Astrocyte of the spinal cord (primary cell): ENCODE measurements around the gene IMMP1L.

ENCODE experiments used
- DNase-seq: peaks from one replicate; pipeline ENCODE4 v3.0.0; 2011; ENCODE audit warnings: low read depth, low spot score
- H3K4me3 ChIP-seq: 2 replicates; pipeline ENCODE4 v1.5.1; 2011; ENCODE audit warnings: low read depth, mild to moderate bottlenecking, low read length, moderate library complexity
- in situ Hi-C: cut with HindIII; loops from 2 replicates; pipeline ENCODE4 v1.10.0; 2017; ENCODE audit warnings: low sequenced_read_pairs
- TF ChIP-seq, protein P1 (sequence below): IDR thresholded peaks from 2 replicates; pipeline ENCODE4 v1.5.1; 2012; ENCODE audit warnings: low read depth, mild to moderate bottlenecking, low read length, inconsistent platforms

IMMP1L gene

DNA sequence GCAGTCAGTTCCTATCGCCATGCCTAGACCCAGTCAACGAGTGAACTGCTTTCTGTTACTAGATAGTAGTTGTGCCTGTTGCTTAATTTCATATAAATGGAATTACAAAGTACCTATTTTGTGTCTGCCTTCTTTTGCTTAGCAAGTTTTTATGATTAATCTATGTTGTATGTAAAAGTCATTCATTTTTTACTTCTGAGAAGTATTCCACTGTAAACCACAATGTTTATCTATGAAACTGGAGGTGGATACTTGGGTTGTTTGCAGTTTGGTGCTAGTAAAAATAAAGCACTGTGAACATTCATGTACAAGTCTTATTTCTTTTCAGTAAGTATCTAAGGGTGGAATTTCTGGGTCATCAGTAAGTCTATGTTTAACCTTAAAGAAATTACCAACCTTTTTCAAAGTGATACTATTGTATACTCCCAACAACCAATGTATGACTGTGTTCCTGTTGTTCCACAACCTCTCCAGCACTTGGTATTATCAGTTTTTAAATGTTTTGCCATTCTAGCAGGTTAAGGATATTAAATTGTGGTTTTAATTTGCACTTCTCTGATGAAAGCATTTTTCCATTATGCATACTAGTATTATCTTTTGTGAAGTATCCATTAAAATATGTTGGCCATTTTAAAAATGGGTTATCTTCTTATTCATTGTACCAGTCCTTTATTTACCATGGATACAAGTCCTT lies 71.5 kb downstream of the IMMP1L start:
- in situ Hi-C loops, result no loop called here
- DNase-seq, result peak; percentile 62
- no peak overlapping the region for H3K4me3 ChIP-seq
- TF ChIP-seq, protein P1, sequence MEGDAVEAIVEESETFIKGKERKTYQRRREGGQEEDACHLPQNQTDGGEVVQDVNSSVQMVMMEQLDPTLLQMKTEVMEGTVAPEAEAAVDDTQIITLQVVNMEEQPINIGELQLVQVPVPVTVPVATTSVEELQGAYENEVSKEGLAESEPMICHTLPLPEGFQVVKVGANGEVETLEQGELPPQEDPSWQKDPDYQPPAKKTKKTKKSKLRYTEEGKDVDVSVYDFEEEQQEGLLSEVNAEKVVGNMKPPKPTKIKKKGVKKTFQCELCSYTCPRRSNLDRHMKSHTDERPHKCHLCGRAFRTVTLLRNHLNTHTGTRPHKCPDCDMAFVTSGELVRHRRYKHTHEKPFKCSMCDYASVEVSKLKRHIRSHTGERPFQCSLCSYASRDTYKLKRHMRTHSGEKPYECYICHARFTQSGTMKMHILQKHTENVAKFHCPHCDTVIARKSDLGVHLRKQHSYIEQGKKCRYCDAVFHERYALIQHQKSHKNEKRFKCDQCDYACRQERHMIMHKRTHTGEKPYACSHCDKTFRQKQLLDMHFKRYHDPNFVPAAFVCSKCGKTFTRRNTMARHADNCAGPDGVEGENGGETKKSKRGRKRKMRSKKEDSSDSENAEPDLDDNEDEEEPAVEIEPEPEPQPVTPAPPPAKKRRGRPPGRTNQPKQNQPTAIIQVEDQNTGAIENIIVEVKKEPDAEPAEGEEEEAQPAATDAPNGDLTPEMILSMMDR, result no peak

DNA sequence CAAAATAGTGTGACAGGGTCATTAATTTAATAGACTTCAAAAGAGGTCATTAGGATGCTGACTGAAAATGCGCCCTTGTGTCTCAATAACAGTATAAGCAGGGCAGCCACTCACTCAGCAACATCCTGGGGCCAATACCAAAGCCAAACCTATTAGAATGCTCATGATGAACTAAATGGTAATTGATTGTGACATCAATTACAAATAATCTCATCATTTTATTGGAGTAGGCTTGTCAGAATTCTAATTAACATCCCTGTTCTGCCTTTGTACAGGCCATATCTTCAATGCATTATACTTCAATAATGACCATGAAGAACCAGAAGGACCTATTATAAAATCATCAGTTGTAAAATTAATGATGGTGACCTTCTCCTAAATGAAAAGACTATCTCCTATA lies 75.6 kb downstream of the IMMP1L start:
- no peak overlapping the region for H3K4me3 ChIP-seq
- no peak for DNase-seq
- in situ Hi-C loops, result no loop called here
- TF ChIP-seq, protein P1, result no peak

DNA sequence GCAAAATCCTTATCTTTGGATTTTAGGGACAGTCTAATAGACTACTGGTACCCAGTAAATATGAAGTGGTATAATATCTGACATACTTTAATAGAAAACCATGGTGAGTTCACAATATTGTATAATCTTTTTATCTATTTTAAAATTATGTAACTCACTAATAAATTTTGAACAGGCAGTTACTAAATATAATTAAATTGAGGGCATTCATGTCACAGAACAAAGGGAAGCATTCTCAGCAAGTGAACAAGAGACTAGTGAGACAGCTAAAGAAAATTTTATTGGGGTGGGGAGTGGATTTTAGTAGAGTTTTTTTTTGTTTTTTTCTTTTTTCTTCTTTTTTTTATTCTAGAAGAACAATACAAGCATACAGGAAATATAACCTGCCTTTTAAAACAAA lies 84.8 kb downstream of the IMMP1L start:
- in situ Hi-C loops, result no loop called here
- H3K4me3 ChIP-seq, result no peak overlapping the region
- TF ChIP-seq, protein P1, result no peak
- DNase-seq, result no peak

DNA sequence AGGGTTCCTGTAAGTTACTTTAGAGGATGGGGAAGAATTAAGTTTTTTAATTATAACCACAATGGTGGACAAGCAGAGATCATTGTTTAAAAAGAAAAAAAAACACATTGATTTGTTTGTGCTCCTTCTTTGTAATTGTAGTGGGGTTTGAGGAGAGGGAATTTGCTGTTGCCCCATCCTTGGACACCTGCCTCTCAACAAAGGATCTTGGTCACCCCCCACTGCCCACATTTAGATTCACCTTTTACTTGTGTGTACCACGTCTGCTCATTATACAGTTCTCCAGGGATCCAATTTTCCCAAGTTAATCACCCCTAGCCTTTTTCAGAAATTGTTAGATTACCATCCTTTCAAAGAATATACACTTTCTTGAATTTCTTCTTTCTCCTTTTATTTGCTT lies 86.7 kb downstream of the IMMP1L start:
- TF ChIP-seq, protein P1, result no peak
- DNase-seq, result no peak
- in situ Hi-C loops, result no loop called here
- H3K4me3 ChIP-seq, result no peak overlapping the region

DNA sequence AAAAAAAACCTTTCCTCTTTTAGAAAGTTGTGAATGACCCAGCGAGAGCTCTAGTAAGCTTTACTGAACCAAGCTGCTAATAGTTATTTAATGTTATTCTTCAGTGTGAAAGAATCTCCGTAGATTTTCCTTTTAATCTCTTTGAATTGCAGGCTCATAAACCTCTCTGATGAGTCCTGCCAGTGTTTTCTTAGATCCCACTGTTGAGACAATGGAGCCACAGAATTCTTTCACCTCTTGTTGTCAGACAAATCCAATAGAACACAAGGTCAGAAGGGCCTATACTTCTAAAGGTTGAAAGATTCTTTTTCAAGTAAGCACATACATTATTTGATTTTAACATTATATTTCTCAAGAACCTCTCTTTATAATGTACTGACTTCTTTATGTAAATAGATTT lies 87.6 kb downstream of the IMMP1L start:
- no peak overlapping the region for H3K4me3 ChIP-seq
- TF ChIP-seq, protein P1, result no peak
- DNase-seq, result no peak
- in situ Hi-C loops, result no loop called here

DNA sequence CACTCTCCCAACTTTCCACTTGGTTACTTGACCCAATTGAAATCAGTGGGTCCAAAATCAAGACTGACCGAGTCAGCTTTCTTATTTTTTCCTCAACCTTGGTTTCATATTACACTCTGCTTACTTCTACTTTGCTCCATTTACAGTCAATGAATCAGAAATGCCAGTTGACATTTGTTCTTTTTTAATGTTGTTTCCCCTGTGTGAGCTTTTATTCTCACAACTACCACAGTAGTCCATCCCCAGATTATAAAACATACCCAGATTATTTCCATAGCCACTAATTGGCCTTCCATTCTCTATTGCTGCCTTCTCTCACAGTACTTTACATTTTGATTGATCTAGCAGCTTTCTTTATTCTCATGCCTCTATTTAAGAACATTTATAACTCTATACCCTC lies 89.8 kb downstream of the IMMP1L start:
- DNase-seq, result no peak
- no peak overlapping the region for H3K4me3 ChIP-seq
- TF ChIP-seq, protein P1, result no peak
- in situ Hi-C loops, result no loop called here
